ENCODE data around the gene PPP2R1B. TPM values are rescaled to one million over a fixed set of nuclear protein-coding genes. Genes with fewer than 3 reads are reported as not detected.

Gene PPP2R1B
- total and polyA plus RNA-seq, 4 donors: 33.2 to 316 (median 52.5) TPM

- peak overlapping the region; percentile 92 to 97 for H3K27ac ChIP-seq (ENCODE audit: low read depth in 1 of 2, low read length in 2 of 2)
- H3K36me3 ChIP-seq (ENCODE audit: control insufficient read depth in 4 of 4, insufficient read depth in 3 of 4, low read depth in 1 of 4, low read length in 3 of 4): peaks cover 7 to 21% (median 21%) of the 10 kb centered on the region in 4 donors
Measured at GRCh38 chr11:111727431-111727830, 38.8 kb downstream of the PPP2R1B start.

GRCh38 chr11:111726301-111726713 is 39.9 kb downstream of the PPP2R1B start:
- Histone ChIP-seq H3K4me1 (ENCODE audit: control insufficient read depth in 4 of 4, insufficient read depth in 4 of 4, low read length in 3 of 4) (peaks cover 4 to 57% (median 35%) of the 10 kb centered on the region in 4 donors), H3K27me3 (ENCODE audit: control insufficient read depth in 4 of 4, insufficient read depth in 4 of 4, low read length in 3 of 4) (no peaks in the 10 kb centered on the region), H3K27ac (ENCODE audit: low read depth in 1 of 2, low read length in 2 of 2) (peak overlapping the region; percentile 92 to 97), H3K36me3 (ENCODE audit: control insufficient read depth in 4 of 4, insufficient read depth in 3 of 4, low read depth in 1 of 4, low read length in 3 of 4) (peaks cover 10 to 32% (median 30%) of the 10 kb centered on the region in 4 donors), H3K9ac (ENCODE audit: low read depth in 1 of 2, low read length in 2 of 2) (peak overlapping the region; percentile 75 to 93), H3K9me3 (ENCODE audit: control insufficient read depth in 4 of 4, low read length in 3 of 4) (no peaks in the 10 kb centered on the region), H3K4me3 (ENCODE audit: low read depth in 1 of 3, low read length in 3 of 3) (peak overlapping the region in 2 of 3 donors; percentile 53 to 62)
- WGBS: 33% methylated on average over 9 of the region's 9 CpGs
- DNase-seq (ENCODE audit: low spot score): peak; percentile 64
- peak; percentile 42 to 48 for TF ChIP-seq EGR1 (IDR thresholded peaks at IDR 0.05; ENCODE audit: low read depth in 2 of 2)
- no peak for TF ChIP-seq CTCF (IDR thresholded peaks at IDR 0.05; ENCODE audit: low read depth, low read length, missing input control)
- peak; percentile 75 to 87 for TF ChIP-seq HNF4A (conservative IDR thresholded peaks at IDR 0.05)
- TF ChIP-seq RAD21 (IDR thresholded peaks at IDR 0.05): peak; percentile 65
- TF ChIP-seq NR2F2 (IDR thresholded peaks at IDR 0.05): peak; percentile 78
- TF ChIP-seq JUND (IDR thresholded peaks at IDR 0.05): peak; percentile 38 to 76
- TF ChIP-seq SP1 (IDR thresholded peaks at IDR 0.05): peak; percentile 92
- TF ChIP-seq ZBTB33 (IDR thresholded peaks at IDR 0.05): peak; percentile 96
- TF ChIP-seq MAX (IDR thresholded peaks at IDR 0.05): peak; percentile 84
- peak; percentile 86 for TF ChIP-seq TAF1 (conservative IDR thresholded peaks at IDR 0.05)
- TF ChIP-seq ATF3 (IDR thresholded peaks at IDR 0.05): peak; percentile 76
- TF ChIP-seq GABPA (IDR thresholded peaks at IDR 0.05 in 1 of 2, conservative IDR thresholded peaks at IDR 0.05 in 1 of 2): no peak
- TF ChIP-seq FOXA2 (IDR thresholded peaks at IDR 0.05): peak; percentile 99
- peak; percentile 99 for TF ChIP-seq FOXA1 (IDR thresholded peaks at IDR 0.05)
- TF ChIP-seq RXRA (IDR thresholded peaks at IDR 0.05): peak; percentile 98 to 99

More at GRCh38 chr11:111727431-111727830, 38.8 kb downstream of the PPP2R1B start:
- no peak for DNase-seq (ENCODE audit: low spot score)
- Histone ChIP-seq H3K4me1 (ENCODE audit: control insufficient read depth in 4 of 4, insufficient read depth in 4 of 4, low read length in 3 of 4) (peaks cover 9 to 52% (median 31%) of the 10 kb centered on the region in 4 donors), H3K4me3 (ENCODE audit: low read depth in 1 of 3, low read length in 3 of 3) (peak overlapping the region in 2 of 3 donors; percentile 53 to 62), H3K9me3 (ENCODE audit: control insufficient read depth in 4 of 4, low read length in 3 of 4) (no peaks in the 10 kb centered on the region), H3K9ac (ENCODE audit: low read depth in 1 of 2, low read length in 2 of 2) (peak overlapping the region; percentile 75 to 93), H3K27me3 (ENCODE audit: control insufficient read depth in 4 of 4, insufficient read depth in 4 of 4, low read length in 3 of 4) (no peaks in the 10 kb centered on the region)
- peak; percentile 55 to 58 for TF ChIP-seq EGR1 (IDR thresholded peaks at IDR 0.05; ENCODE audit: low read depth in 2 of 2)
- no peak for TF ChIP-seq MAX (IDR thresholded peaks at IDR 0.05)
- TF ChIP-seq REST (IDR thresholded peaks at IDR 0.05): peak; percentile 6
- WGBS: 37% methylated on average over 7 of the region's 7 CpGs

All from liver (tissue), 9 donors.